PC-9 (cell line): ENCODE data around the gene SFN. TPM values are rescaled to one million over a fixed set of nuclear protein-coding genes. Genes with fewer than 3 reads are reported as not detected.
A peak's percentile ranks its signal among the peaks of the same experiment; 100 is the strongest.

Source experiments
- BruUV-seq: library from RNA; stranded (reverse); fragments of 400-500 nt; replicated peaks from 2 replicates; lab custom pipeline; 2021; lab: Mats Ljungman, UMichigan
- CTCF ChIA-PET: fragments of 300-600 bp; sonication (Branson Sonifier 250); formaldehyde crosslinking; loops from one replicate; lab custom pipeline; 2022; ENCODE audit warnings: antibody characterized with exemption; lab: Charles Lee
- POLR2A ChIA-PET: fragments of 300-600 bp; sonication (Branson Sonifier 250); formaldehyde crosslinking; loops from one replicate; lab custom pipeline; 2022; ENCODE audit warnings: antibody characterized with exemption; ENCODE audit not compliant: unreplicated experiment; lab: Charles Lee
- DNase-seq, 2 experiments: peaks; one replicate each; pipeline versions ENCODE4 v3.0.0 to v3.0.0-alpha.2; 2015 to 2022; ENCODE audit warnings: mixed read lengths in 1 of 2
- H2AFZ ChIP-seq: fragments of 200-600 bp; sonication (generic); 2 replicates; pipeline ENCODE4 v1.8.1; 2017; ENCODE audit warnings: antibody characterized with exemption
- H3F3A ChIP-seq: fragments of 200-600 bp; sonication (generic); 2 replicates; pipeline ENCODE4 v1.8.1; 2017; ENCODE audit warnings: antibody characterized with exemption, mild to moderate bottlenecking, low read depth; ENCODE audit not compliant: insufficient read depth
- H3K27ac ChIP-seq: fragments of 200-600 bp; sonication (generic); 2 replicates; pipeline ENCODE4 v1.6.1; 2016; ENCODE audit warnings: mixed run types
- H3K27me3 ChIP-seq: fragments of 200-600 bp; sonication (generic); 2 replicates; pipeline ENCODE4 v1.6.1; 2016; ENCODE audit warnings: low read depth, mixed run types; ENCODE audit not compliant: insufficient read depth
- H3K36me3 ChIP-seq: fragments of 200-600 bp; sonication (generic); 2 replicates; pipeline ENCODE4 v1.6.1; 2016; ENCODE audit warnings: low read depth, mixed run types
- H3K4me1 ChIP-seq: fragments of 200-600 bp; sonication (generic); replicated peaks from 2 replicates; pipeline ENCODE4 v1.6.1; 2016; ENCODE audit warnings: mixed run types; ENCODE audit not compliant: insufficient read depth
- H3K4me2 ChIP-seq: fragments of 200-600 bp; sonication (generic); 2 replicates; pipeline ENCODE4 v1.6.1; 2017; ENCODE audit warnings: mixed run types
- H3K4me3 ChIP-seq: fragments of 200-600 bp; sonication (generic); 2 replicates; pipeline ENCODE4 v1.6.1; 2016; ENCODE audit warnings: mixed run types
- H3K79me2 ChIP-seq: fragments of 200-600 bp; sonication (generic); 2 replicates; pipeline ENCODE4 v1.6.1; 2017; ENCODE audit warnings: low read depth, mixed run types
- H3K9me2 ChIP-seq: fragments of 200-600 bp; sonication (generic); 2 replicates; pipeline ENCODE4 v1.8.1; 2017; ENCODE audit warnings: mild to moderate bottlenecking; ENCODE audit not compliant: insufficient read depth
- H3K9me3 ChIP-seq: fragments of 200-600 bp; sonication (generic); 2 replicates; pipeline ENCODE4 v1.8.1; 2016; ENCODE audit warnings: low read depth; ENCODE audit not compliant: insufficient read depth
- H4K20me1 ChIP-seq: fragments of 200-600 bp; sonication (generic); 2 replicates; pipeline ENCODE4 v1.8.1; 2017; ENCODE audit not compliant: insufficient read depth
- CTCF ChIP-seq: fragments of 200-600 bp; sonication (generic); conservative IDR thresholded peaks from 2 replicates; pipeline ENCODE4 v1.6.1; 2017; ENCODE audit warnings: mixed run types, antibody characterized with exemption, mild to moderate bottlenecking, moderate library complexity
- EZH2 ChIP-seq: fragments of 200-600 bp; sonication (generic); IDR thresholded peaks from 2 replicates; pipeline ENCODE4 v1.8.0; 2017; ENCODE audit warnings: antibody characterized with exemption, low read depth
- intact Hi-C: fragments of 100-400 bp; cut with micrococcal nuclease; formaldehyde crosslinking; loops from one replicate; pipeline ENCODE4 v1.10.0; 2022; ENCODE audit not compliant: unreplicated experiment
- total RNA-seq: library from RNA; stranded (reverse); gene quantifications from 2 replicates; pipeline ENCODE4 v1.2.3, GENCODE V29; 2021

Gene SFN
- total RNA-seq, 1 experiment from 2014 or later: 326 TPM

- no peaks in the 10 kb centered on the region for H3K36me3 ChIP-seq
- no peak for TF ChIP-seq CTCF
- TF ChIP-seq EZH2: no peak
- peaks cover 15% of the 10 kb centered on the region; the same call in 1 of the 2 replicates for H3K4me1 ChIP-seq
- no peaks in the 10 kb centered on the region for H3K9me2 ChIP-seq
- BruUV-seq: no TSS peak
- no peak overlapping the region for H3K4me2 ChIP-seq
- no peak overlapping the region for H2AFZ ChIP-seq
- no peaks in the 10 kb centered on the region for H3K27me3 ChIP-seq
- ChIA-PET CTCF (interaction anchor here (0.7 kb wide), 1 partner anchor 773 kb away, joined by 4 read pairs; no protein-coding TSS in a partner anchor), POLR2A (no interaction called here)
- no peak overlapping the region for H3K27ac ChIP-seq
- H3K4me3 ChIP-seq: no peak overlapping the region
- intact Hi-C loops: no loop called here
- DNase-seq: no peak
- peaks cover 13% of the 10 kb centered on the region; the same call in 1 of the 2 replicates for H3F3A ChIP-seq
- no peaks in the 10 kb centered on the region for H4K20me1 ChIP-seq
- H3K9me3 ChIP-seq: no peaks in the 10 kb centered on the region
- peaks cover 22% of the 10 kb centered on the region for H3K79me2 ChIP-seq
Observed at GRCh38 chr1:26897351-26897750, 34.4 kb downstream of the SFN start.

- ChIA-PET CTCF (interaction anchor here (0.6 kb wide), 1 partner anchor 302 kb away, joined by 3 read pairs; no protein-coding TSS in a partner anchor), POLR2A (interaction anchor here (0.5 to 1.1 kb wide), 7 partner anchors 10 to 774 kb away, joined by 3 to 9 read pairs (median 5); partner anchors contain the start of genes GPN2 and ZDHHC18)
- intact Hi-C loops: loop anchor here (2.0 kb wide), 1 partner anchor 21 kb away; the partner anchor contains the start of gene NUDC
- Histone ChIP-seq H3K9me3 (no peaks in the 10 kb centered on the region), H3F3A (peaks cover 13% of the 10 kb centered on the region; the same call in 1 of the 2 replicates), H3K4me3 (peak within 1 kb of the TSS; percentile 88), H3K27ac (peak within 1 kb of the TSS; percentile 81), H3K27me3 (no peaks in the 10 kb centered on the region), H3K79me2 (peaks cover 22% of the 10 kb centered on the region), H2AFZ (peak within 1 kb of the TSS; percentile 91), H3K4me2 (peak within 1 kb of the TSS; percentile 84), H3K9me2 (no peaks in the 10 kb centered on the region), H3K36me3 (no peaks in the 10 kb centered on the region), H4K20me1 (no peaks in the 10 kb centered on the region), H3K4me1 (peaks cover 15% of the 10 kb centered on the region; the same call in 1 of the 2 replicates)
- no TSS peak for BruUV-seq
- no peak for TF ChIP-seq EZH2
- DNase-seq: peak; percentile 70 to 83
Observed at GRCh38 chr1:26900001-26900814, 37.3 kb downstream of the SFN start, which contains the start of gene GPATCH3. TSS of gene GPATCH3 (minus strand) at chr1:26900467. CDS start at chr1:26900442, 25 bp downstream.

GRCh38 chr1:26900815-26901511 is 38.0 kb downstream of the SFN start:
- BruUV-seq: TSS peak; percentile 82
- no peaks in the 10 kb centered on the region for H3K9me3 ChIP-seq
- H3F3A ChIP-seq: peaks cover 13% of the 10 kb centered on the region; the same call in 1 of the 2 replicates
- H3K79me2 ChIP-seq: peaks cover 22% of the 10 kb centered on the region
- H3K27ac ChIP-seq: peak overlapping the region; percentile 81; the same call in 1 of the 2 replicates
- no peaks in the 10 kb centered on the region for H3K27me3 ChIP-seq
- no peak for DNase-seq
- peak overlapping the region; percentile 88; the same call in 1 of the 2 replicates for H3K4me3 ChIP-seq
- H2AFZ ChIP-seq: peak overlapping the region; percentile 91
- intact Hi-C loops: loop anchor here (2.0 kb wide), 1 partner anchor 20 kb away; the partner anchor contains the start of gene NUDC
- peaks cover 15% of the 10 kb centered on the region; the same call in 1 of the 2 replicates for H3K4me1 ChIP-seq
- no peaks in the 10 kb centered on the region for H3K9me2 ChIP-seq
- H3K4me2 ChIP-seq: peak overlapping the region; percentile 84
- TF ChIP-seq EZH2 (no peak), CTCF (no peak)
- no peaks in the 10 kb centered on the region for H4K20me1 ChIP-seq
- ChIA-PET CTCF (interaction anchor here (0.6 kb wide), 1 partner anchor 303 kb away, joined by 3 read pairs; no protein-coding TSS in a partner anchor), POLR2A (interaction anchor here (0.7 to 1.1 kb wide), 4 partner anchors 11 to 209 kb away, joined by 3 to 8 read pairs (median 5); partner anchors contain the start of gene GPN2)
- H3K36me3 ChIP-seq: no peaks in the 10 kb centered on the region
